Endothelial cell of umbilical vein (primary cell): ENCODE results near the gene SUPT3H. TPM values are rescaled to one million over a fixed set of nuclear protein-coding genes. Genes with fewer than 3 reads are reported as not detected.

Experiments
- BruUV-seq: library from RNA; stranded (reverse); fragments of 400-500 nt; replicated peaks from 2 replicates; lab custom pipeline; 2021; lab: Mats Ljungman, UMichigan
- CTCF ChIA-PET: fragments of 300-600, 350-600 bp; sonication (Branson Sonifier 250); formaldehyde crosslinking; loops from one replicate; lab custom pipeline; 2021; ENCODE audit warnings: antibody characterized with exemption, inconsistent platforms; lab: Charles Lee
- POLR2A ChIA-PET: fragments of 300-600, 350-600 bp; sonication (Branson Sonifier 250); formaldehyde crosslinking; loops from one replicate; lab custom pipeline; 2021; ENCODE audit warnings: antibody characterized with exemption, inconsistent platforms; lab: Charles Lee
- DNase-seq: peaks from one replicate; pipeline ENCODE4 v3.0.0-alpha.2; 2011; ENCODE audit warnings: low read depth, low spot score
- FAIRE-seq: peaks from 2 replicates; lab custom pipeline; 2011; peaks lifted over from hg19 to GRCh38; lab: Jason Lieb, UNC
- H2AFZ ChIP-seq: 2 replicates; pipeline ENCODE4 v1.6.0; 2012; ENCODE audit warnings: low read depth, low read length, control low read depth, inconsistent platforms
- H3K27ac ChIP-seq: 2 replicates; pipeline ENCODE4 v1.5.1; 2011; ENCODE audit warnings: low read depth, mild to moderate bottlenecking, control low read depth, low read length, moderate library complexity; ENCODE audit not compliant: insufficient read depth
- H3K27me3 ChIP-seq, 2 experiments: 2 replicates each; pipeline versions ENCODE4 v1.6.0 to v1.6.1; 2011; ENCODE audit warnings: low read length in 2 of 2, mixed read lengths in 1 of 2; ENCODE audit not compliant: control insufficient read depth in 2 of 2, insufficient read depth in 2 of 2
- H3K36me3 ChIP-seq, 2 experiments: 2 replicates in 1 of 2; 3 replicates in 1 of 2; pipeline ENCODE4 v1.5.1; 2011; ENCODE audit warnings: low read length in 2 of 2, mild to moderate bottlenecking in 1 of 2, moderate library complexity in 1 of 2; ENCODE audit not compliant: control insufficient read depth in 2 of 2, insufficient read depth in 2 of 2; ENCODE audit errors: extremely low read depth in 1 of 2
- H3K4me1 ChIP-seq: 3 replicates; pipeline ENCODE4 v1.5.1; 2011; ENCODE audit warnings: mild to moderate bottlenecking, low read length; ENCODE audit not compliant: control insufficient read depth, insufficient read depth; ENCODE audit errors: extremely low read depth
- H3K4me2 ChIP-seq: 2 replicates; pipeline ENCODE4 v1.6.1; 2011; ENCODE audit warnings: low read length, control low read depth, mixed read lengths; ENCODE audit not compliant: insufficient read depth
- H3K4me3 ChIP-seq, 3 experiments: fragments of 200-600 bp in 1 of 3; sonication (generic), shearing (Covaris generic) in 1 of 3; replicated peaks in 1 of 3; 2 replicates each; pipeline ENCODE4 v1.5.1; 2011 to 2016; ENCODE audit warnings: control low read depth in 3 of 3, low read length in 3 of 3, mild to moderate bottlenecking in 2 of 3, inconsistent platforms in 1 of 3, low read depth in 1 of 3, moderate library complexity in 1 of 3; ENCODE audit not compliant: insufficient read depth in 1 of 3
- H3K79me2 ChIP-seq: 2 replicates; pipeline ENCODE4 v1.6.0; 2012; ENCODE audit warnings: low read length, inconsistent platforms; ENCODE audit not compliant: control insufficient read depth, insufficient read depth
- H3K9ac ChIP-seq: replicated peaks from 2 replicates; pipeline ENCODE3; 2011; ENCODE audit warnings: low read length, control low read depth; ENCODE audit not compliant: insufficient read depth; ENCODE audit errors: extremely low read depth
- H3K9me1 ChIP-seq: replicated peaks from 3 replicates; pipeline ENCODE4 v1.6.0; 2011; ENCODE audit warnings: mild to moderate bottlenecking, low read length; ENCODE audit not compliant: control insufficient read depth, insufficient read depth; ENCODE audit errors: extremely low read depth
- H3K9me3 ChIP-seq: replicated peaks from 2 replicates; pipeline ENCODE4 v1.5.1; 2012; ENCODE audit warnings: low read length, inconsistent platforms; ENCODE audit not compliant: control insufficient read depth, insufficient read depth
- H4K20me1 ChIP-seq: replicated peaks from 2 replicates; pipeline ENCODE3; 2011; ENCODE audit warnings: mild to moderate bottlenecking, low read length; ENCODE audit not compliant: control insufficient read depth, insufficient read depth; ENCODE audit errors: extremely low read depth
- CTCF ChIP-seq, 2 donors: IDR thresholded peaks; 1 replicate in 1 of 2; 2 replicates in 1 of 2; pipeline ENCODE4 v1.5.1; 2011; ENCODE audit warnings: low read length in 2 of 2, mild to moderate bottlenecking in 2 of 2, moderate library complexity in 2 of 2, control low read depth in 1 of 2, inconsistent platforms in 1 of 2, low read depth in 1 of 2; ENCODE audit not compliant: insufficient read depth in 1 of 2; ENCODE audit errors: extremely low read depth in 1 of 2
- EZH2 ChIP-seq: IDR thresholded peaks from 2 replicates; pipeline ENCODE4 v1.6.1; 2012; ENCODE audit warnings: borderline replicate concordance, low read depth, mild to moderate bottlenecking, moderate library complexity, low read length, inconsistent platforms; ENCODE audit not compliant: severe bottlenecking
- FOS ChIP-seq: IDR thresholded peaks from 2 replicates; pipeline ENCODE4 v1.6.1; 2011; ENCODE audit warnings: mild to moderate bottlenecking, low read length, moderate library complexity, borderline replicate concordance; ENCODE audit not compliant: insufficient read depth
- GATA2 ChIP-seq: IDR thresholded peaks from 2 replicates; pipeline ENCODE4 v1.7.0; 2011; ENCODE audit warnings: low read depth, mild to moderate bottlenecking, moderate library complexity, mixed read lengths, low read length; ENCODE audit not compliant: insufficient read length, insufficient read depth
- JUN ChIP-seq: IDR thresholded peaks from 2 replicates; pipeline ENCODE4 v1.6.1; 2011; ENCODE audit warnings: borderline replicate concordance, low read depth; ENCODE audit not compliant: insufficient read length, insufficient read depth
- MAX ChIP-seq: IDR thresholded peaks from 2 replicates; pipeline ENCODE4 v1.6.1; 2011; ENCODE audit not compliant: insufficient read depth, insufficient read length
- MYC ChIP-seq: IDR thresholded peaks from one replicate; pipeline ENCODE4 v1.6.1; 2011; ENCODE audit warnings: mild to moderate bottlenecking, low read depth, low read length
- POLR2A ChIP-seq: IDR thresholded peaks from 2 replicates; pipeline ENCODE4 v1.6.1; 2012; ENCODE audit warnings: low read depth, mild to moderate bottlenecking, control low read depth, low read length
- POLR2AphosphoS5 ChIP-seq: IDR thresholded peaks from 2 replicates; pipeline ENCODE4 v1.6.1; 2012; ENCODE audit warnings: low read depth, mild to moderate bottlenecking, control low read depth, low read length, moderate library complexity; ENCODE audit not compliant: insufficient read depth
- dilution Hi-C: fragments of 300-500 bp; cut with MboI; formaldehyde crosslinking; loops from one replicate; pipeline ENCODE4 v1.15.0; 2019; ENCODE audit warnings: low sequenced_read_pairs; ENCODE audit not compliant: extremely low pct_ligation_motif_present
- intact Hi-C: fragments of 100-400 bp; cut with micrococcal nuclease; formaldehyde crosslinking; loops from one replicate; pipeline ENCODE4 v1.10.0; 2022
- polyA plus RNA-seq, 4 experiments: library from polyadenylated mRNA; depleted of rRNA in 3 of 4; stranded (reverse) in 3 of 4; unstranded in 1 of 4; fragments of >200 nt; gene quantifications; 2 replicates each; pipeline versions ENCODE4 v1.2.1 to v1.2.3, GENCODE V29; 2011 to 2012; ENCODE audit warnings: missing spikeins in 1 of 4
- total RNA-seq: library from RNA; stranded (reverse); gene quantifications from 2 replicates; pipeline ENCODE4 v1.2.3, GENCODE V29; 2021

The SUPT3H gene
- total and polyA plus RNA-seq, 2 donors (not counting 3 experiments of a cell fraction or from before 2014, with no cell fraction given) = 8.3 to 9.8 TPM

- intact Hi-C loops (no loop called here), dilution Hi-C loops (no loop called here)
- no peaks in the 10 kb centered on the region for H3K27me3 ChIP-seq
- no peaks in the 10 kb centered on the region for H3K9me1 ChIP-seq
- H4K20me1 ChIP-seq = no peaks in the 10 kb centered on the region
- DNase-seq (no peak), FAIRE-seq (no peak)
- no peaks in the 10 kb centered on the region for H3K79me2 ChIP-seq
- H2AFZ ChIP-seq = no peak overlapping the region
- H3K4me1 ChIP-seq = no peaks in the 10 kb centered on the region
- no peaks in the 10 kb centered on the region for H3K9me3 ChIP-seq
- H3K27ac ChIP-seq = no peak overlapping the region
- H3K4me3 ChIP-seq = no peak overlapping the region
- H3K36me3 ChIP-seq = no peaks in the 10 kb centered on the region
- no peak overlapping the region for H3K4me2 ChIP-seq
- no peak for TF ChIP-seq GATA2
- H3K9ac ChIP-seq = no peak overlapping the region
- CTCF ChIA-PET = no interaction called here
- POLR2A ChIA-PET = no interaction called here
- BruUV-seq = no TSS peak
These were observed 509.4 kb downstream of the SUPT3H start for GRCh38 chr6:44868335-44868668.

GRCh38 chr6:44867571-44868334, 510.0 kb downstream of the SUPT3H start:
- Histone ChIP-seq H3K27me3 (no peaks in the 10 kb centered on the region), H3K9me1 (no peaks in the 10 kb centered on the region), H3K9ac (no peak overlapping the region), H3K9me3 (no peaks in the 10 kb centered on the region), H3K36me3 (no peaks in the 10 kb centered on the region), H3K4me2 (no peak overlapping the region), H2AFZ (no peak overlapping the region), H3K27ac (no peak overlapping the region), H4K20me1 (no peaks in the 10 kb centered on the region), H3K4me3 (no peak overlapping the region), H3K4me1 (no peaks in the 10 kb centered on the region), H3K79me2 (no peaks in the 10 kb centered on the region)
- FAIRE-seq = no peak
- BruUV-seq = no TSS peak
- POLR2A ChIA-PET = no interaction called here
- TF ChIP-seq CTCF (IDR thresholded peaks at IDR 0.05; ENCODE audit: extremely low read depth in 1 of 2, insufficient read depth in 1 of 2, low read depth in 1 of 2, low read length in 2 of 2) (no peak), EZH2 (no peak), GATA2 (no peak), FOS (no peak), POLR2AphosphoS5 (no peak), POLR2A (no peak), JUN (no peak), MYC (no peak), MAX (no peak)
- dilution Hi-C loops = no loop called here
- no peak for DNase-seq
- CTCF ChIA-PET = no interaction called here
- intact Hi-C loops = no loop called here
